CD4-positive, alpha-beta T cell treated with Interleukin-15 for 4 hours (primary cell): Measurements from ENCODE around the gene RNF111.
"Not testable (repeated sequence)": the region's sequence is repeated elsewhere in the genome, so short reads cannot be mapped to it uniquely, and the experiment has no call there.

ENCODE experiments used
- DNase-seq: peaks from one replicate; pipeline ENCODE4 v3.0.0-alpha.2; 2020; ENCODE audit warnings: low spot score

The RNF111 gene

GRCh38 chr15:59133929-59134427, 146.5 kb downstream of the RNF111 start:
- DNase-seq, result no peak

DNA sequence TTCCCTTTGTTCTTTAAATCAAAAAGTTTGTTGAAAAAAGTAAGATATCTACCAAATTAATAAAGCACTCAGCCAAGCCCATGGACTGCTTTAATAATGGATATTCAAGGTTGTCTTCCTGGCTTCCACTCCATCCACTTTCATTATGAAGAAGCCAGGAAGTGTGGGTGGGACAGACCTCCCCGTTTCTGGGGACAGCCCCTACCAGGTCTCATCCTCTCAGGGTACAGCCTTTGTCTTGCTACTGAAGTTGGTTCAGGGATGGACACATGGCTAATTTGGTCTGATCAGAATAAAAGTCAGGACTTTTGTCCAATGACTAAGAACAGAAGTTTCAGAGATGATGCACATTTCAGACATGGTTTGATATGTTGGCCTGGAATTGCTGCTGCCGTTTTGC, 150.1 kb downstream of the RNF111 start:
- no peak for DNase-seq

DNA sequence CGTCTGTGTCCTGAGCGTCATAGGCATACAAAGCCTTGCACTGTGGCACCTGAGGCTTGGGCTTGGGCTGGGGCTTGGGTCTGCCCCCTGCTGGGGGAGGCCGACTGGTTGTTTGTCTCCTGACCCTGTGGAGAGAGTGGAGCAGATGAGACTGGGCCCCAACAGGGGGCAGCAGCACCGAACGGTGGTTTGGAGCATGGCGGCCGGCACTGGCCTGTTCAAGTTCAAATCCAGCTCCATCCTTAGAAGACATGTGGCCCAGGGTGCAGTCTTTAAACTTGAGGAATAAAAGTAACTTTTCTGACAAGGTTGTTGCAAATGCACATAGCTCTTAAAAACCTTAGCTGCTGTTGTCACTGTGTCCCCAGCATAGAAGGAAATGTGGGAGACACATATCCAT, 150.8 kb downstream of the RNF111 start:
- peak; percentile 57 for DNase-seq

- no peak for DNase-seq
Observed at GRCh38 chr15:59140422-59141226, 153.2 kb downstream of the RNF111 start.

DNA sequence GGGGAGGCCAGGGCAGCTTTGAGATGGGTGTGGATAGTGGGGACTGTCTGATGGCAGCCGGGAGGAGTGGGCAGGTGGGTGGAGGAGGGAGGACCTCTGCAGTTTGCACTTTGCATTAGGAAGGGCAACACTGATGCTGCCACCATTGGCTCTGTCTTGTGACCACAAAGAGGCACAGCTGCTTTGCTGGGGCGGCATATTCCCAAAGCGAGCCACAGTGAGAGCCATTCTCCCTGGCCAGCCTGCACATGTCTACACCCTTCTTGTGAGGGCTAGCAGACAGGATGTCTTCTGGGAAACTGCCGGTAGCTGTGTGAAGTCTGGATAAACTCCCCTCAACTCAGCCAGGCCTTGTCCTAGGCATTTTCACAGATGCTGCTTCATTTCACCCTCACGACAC, 155.8 kb downstream of the RNF111 start:
- DNase-seq, result no peak

GRCh38 chr15:59144594-59144993, 157.1 kb downstream of the RNF111 start:
- DNase-seq, result not testable (repeated sequence)
